Peyer's patch (tissue), 4 donors: Measurements from ENCODE around the gene SNX33.

ENCODE experiments used
- CTCF ChIP-seq, 6 experiments: fragments of 450-650 bp in 4 of 6; fragments of 200-600 bp in 2 of 6; sonication (generic) in 1 of 6; IDR thresholded peaks; one replicate each; pipeline ENCODE4 v1.5.1; 2017 to 2019; ENCODE audit warnings: antibody characterized with exemption in 6 of 6, mild to moderate bottlenecking in 3 of 6, moderate library complexity in 1 of 6
- POLR2A ChIP-seq, 2 donors: fragments of 450-650 bp; IDR thresholded peaks; one replicate each; pipeline ENCODE4 v1.5.1; 2017; ENCODE audit warnings: antibody characterized with exemption in 2 of 2, mild to moderate bottlenecking in 2 of 2, moderate library complexity in 2 of 2

- no peak for TF ChIP-seq CTCF (IDR thresholded peaks at IDR 0.05)
- TF ChIP-seq POLR2A (IDR thresholded peaks at IDR 0.05): no peak
Observed at GRCh38 chr15:75673426-75674235, 25.9 kb downstream of the SNX33 start.
